Neural cell (in vitro differentiated cells): ENCODE data around the gene AGXT. TPM values are rescaled to one million over a fixed set of nuclear protein-coding genes. Genes with fewer than 3 reads are reported as not detected.

Source experiments
- H2AFZ ChIP-seq: fragments of 200-600, 300-800 bp; sonication (generic), shearing (Covaris generic); 2 replicates; pipeline ENCODE4 v1.6.0; 2014; ENCODE audit warnings: low read depth, mild to moderate bottlenecking, antibody characterized with exemption, low read length, moderate library complexity
- H3F3A ChIP-seq: fragments of 200-600 bp; shearing (Covaris generic); 2 replicates; pipeline ENCODE4 v1.6.1; 2016; ENCODE audit warnings: mild to moderate bottlenecking, moderate library complexity, mixed read lengths, antibody characterized with exemption, low read length; ENCODE audit not compliant: insufficient read depth, poor library complexity, severe bottlenecking
- H3K27ac ChIP-seq: fragments of 200-600, 300-800 bp; sonication (generic), shearing (Covaris generic); 2 replicates; pipeline ENCODE4 v1.5.1; 2014; ENCODE audit warnings: mild to moderate bottlenecking, low read length, moderate library complexity
- H3K27me3 ChIP-seq: fragments of 300-800, 200-600 bp; sonication (generic), shearing (Covaris generic); 2 replicates; pipeline ENCODE4 v1.6.0; 2014; ENCODE audit warnings: mild to moderate bottlenecking, low read depth, low read length, moderate library complexity; ENCODE audit not compliant: insufficient read depth
- H3K36me3 ChIP-seq: fragments of 300-800, 200-600 bp; sonication (generic), shearing (Covaris generic); 2 replicates; pipeline ENCODE4 v1.5.1; 2014; ENCODE audit warnings: mild to moderate bottlenecking, antibody characterized with exemption, low read length, moderate library complexity; ENCODE audit not compliant: insufficient read depth
- H3K4me2 ChIP-seq: fragments of 300-800, 200-600 bp; sonication (generic), shearing (Covaris generic); 2 replicates; pipeline ENCODE4 v1.6.0; 2014; ENCODE audit warnings: mild to moderate bottlenecking, low read length
- H3K4me3 ChIP-seq: fragments of 300-800, 200-600 bp; sonication (generic), shearing (Covaris generic); 2 replicates; pipeline ENCODE4 v1.5.1; 2014; ENCODE audit warnings: mild to moderate bottlenecking, low read length, moderate library complexity
- H3K79me2 ChIP-seq: fragments of 200-600 bp; shearing (Covaris generic); replicated peaks from 2 replicates; pipeline ENCODE4 v1.6.0; 2014; ENCODE audit warnings: mild to moderate bottlenecking, low read length, moderate library complexity; ENCODE audit not compliant: insufficient read depth
- H3K9ac ChIP-seq: fragments of 300-800, 200-600 bp; sonication (generic), shearing (Covaris generic); 2 replicates; pipeline ENCODE4 v1.6.1; 2016; ENCODE audit warnings: mild to moderate bottlenecking, low read length, mixed read lengths
- H3K9me2 ChIP-seq: fragments of 200-600 bp; shearing (Covaris generic); 2 replicates; pipeline ENCODE4 v1.6.1; 2016; ENCODE audit warnings: mild to moderate bottlenecking, low read length, mixed read lengths; ENCODE audit not compliant: insufficient read depth
- H3K9me3 ChIP-seq: fragments of 200-600, 300-800 bp; sonication (generic), shearing (Covaris generic); 2 replicates; pipeline ENCODE4 v1.6.1; 2016; ENCODE audit warnings: mild to moderate bottlenecking, mixed run types, low read length, moderate library complexity, mixed read lengths
- H4K20me1 ChIP-seq: fragments of 200-600 bp; shearing (Covaris generic); 2 replicates; pipeline ENCODE4 v1.6.1; 2016; ENCODE audit warnings: mild to moderate bottlenecking, mixed run types; ENCODE audit not compliant: insufficient read depth
- EP300 ChIP-seq: fragments of 450-650 bp; conservative IDR thresholded peaks from 2 replicates; pipeline ENCODE4 v1.6.1; 2014; ENCODE audit warnings: antibody characterized with exemption, mild to moderate bottlenecking, moderate library complexity; ENCODE audit not compliant: poor library complexity, severe bottlenecking
- EZH2 ChIP-seq: fragments of 200-600, 300-800 bp; shearing (Covaris generic), sonication (generic); IDR thresholded peaks from 2 replicates; pipeline ENCODE4 v1.6.1; 2014; ENCODE audit warnings: antibody characterized with exemption, low read length, borderline replicate concordance, mild to moderate bottlenecking; ENCODE audit not compliant: insufficient read depth, poor library complexity, severe bottlenecking
- MXI1 ChIP-seq: fragments of 450-650 bp; conservative IDR thresholded peaks from 2 replicates; pipeline ENCODE4 v1.6.1; 2014; ENCODE audit warnings: antibody characterized with exemption, mild to moderate bottlenecking; ENCODE audit not compliant: poor library complexity, severe bottlenecking
- POLR2AphosphoS5 ChIP-seq: IDR thresholded peaks from 2 replicates; pipeline ENCODE4 v1.6.1; 2012
- RAD21 ChIP-seq: fragments of 450-650 bp; conservative IDR thresholded peaks from 2 replicates; pipeline ENCODE4 v1.6.1; 2014; ENCODE audit warnings: antibody characterized with exemption, mild to moderate bottlenecking, moderate library complexity
- SMC3 ChIP-seq: fragments of 450-650 bp; conservative IDR thresholded peaks from 2 replicates; pipeline ENCODE4 v1.6.1; 2014; ENCODE audit warnings: antibody characterized with exemption, mild to moderate bottlenecking, moderate library complexity; ENCODE audit not compliant: poor library complexity
- TAF1 ChIP-seq: IDR thresholded peaks from 2 replicates; pipeline ENCODE4 v1.6.1; 2012; ENCODE audit warnings: low read depth
- polyA plus RNA-seq: library from polyadenylated mRNA; depleted of rRNA; stranded (reverse); fragments of >200 nt; gene quantifications from 2 replicates; pipeline ENCODE4 v1.2.3, GENCODE V29; 2014
- TF ChIP-seq, protein P1 (sequence below): IDR thresholded peaks from 2 replicates; pipeline ENCODE4 v1.6.1; 2012; ENCODE audit warnings: borderline replicate concordance
- TF ChIP-seq, protein P2 (sequence below): fragments of 450-650 bp; IDR thresholded peaks from 2 replicates; pipeline ENCODE4 v1.5.1; 2014; ENCODE audit warnings: antibody characterized with exemption, mild to moderate bottlenecking, moderate library complexity; ENCODE audit not compliant: poor library complexity, severe bottlenecking

AGXT gene
- polyA plus RNA-seq, 1 donor from 2014 or later: not detected

DNA sequence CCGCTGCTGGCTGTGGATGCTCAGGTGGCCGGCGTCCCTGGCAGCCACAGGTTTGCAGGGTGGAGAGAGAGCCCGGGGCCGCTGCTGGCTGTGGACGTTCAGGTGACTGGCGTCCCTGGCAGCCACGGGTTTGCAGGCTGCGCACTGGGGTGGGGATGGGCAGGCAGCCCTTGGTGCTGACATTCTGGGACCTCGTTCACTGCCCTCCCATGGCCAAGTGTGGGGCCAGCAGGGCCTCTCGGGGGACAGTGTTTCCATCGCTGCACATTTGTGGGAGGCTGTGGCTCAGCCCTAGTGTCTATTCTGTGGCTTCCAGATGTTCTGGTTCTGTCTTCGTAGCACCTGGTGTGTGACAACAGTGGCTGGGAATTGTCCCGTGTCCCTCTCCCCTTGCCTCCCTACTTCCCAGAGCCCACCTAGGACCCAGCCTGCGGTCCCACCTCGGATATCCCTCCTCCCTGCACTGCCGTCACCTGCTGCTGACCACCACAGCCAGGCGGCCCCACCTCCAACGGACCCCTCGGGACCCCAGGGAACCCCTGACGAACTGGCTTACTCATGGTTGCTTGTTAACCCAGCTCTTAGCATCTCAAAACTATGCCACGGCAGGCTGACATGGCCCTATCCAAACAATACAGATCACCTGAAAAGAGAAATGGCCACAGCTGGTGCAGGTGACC is 38.4 kb downstream of the AGXT start:
- no peak overlapping the region for H3K4me3 ChIP-seq
- no peak for TF ChIP-seq MXI1
- TF ChIP-seq TAF1: no peak
- TF ChIP-seq, protein P1, sequence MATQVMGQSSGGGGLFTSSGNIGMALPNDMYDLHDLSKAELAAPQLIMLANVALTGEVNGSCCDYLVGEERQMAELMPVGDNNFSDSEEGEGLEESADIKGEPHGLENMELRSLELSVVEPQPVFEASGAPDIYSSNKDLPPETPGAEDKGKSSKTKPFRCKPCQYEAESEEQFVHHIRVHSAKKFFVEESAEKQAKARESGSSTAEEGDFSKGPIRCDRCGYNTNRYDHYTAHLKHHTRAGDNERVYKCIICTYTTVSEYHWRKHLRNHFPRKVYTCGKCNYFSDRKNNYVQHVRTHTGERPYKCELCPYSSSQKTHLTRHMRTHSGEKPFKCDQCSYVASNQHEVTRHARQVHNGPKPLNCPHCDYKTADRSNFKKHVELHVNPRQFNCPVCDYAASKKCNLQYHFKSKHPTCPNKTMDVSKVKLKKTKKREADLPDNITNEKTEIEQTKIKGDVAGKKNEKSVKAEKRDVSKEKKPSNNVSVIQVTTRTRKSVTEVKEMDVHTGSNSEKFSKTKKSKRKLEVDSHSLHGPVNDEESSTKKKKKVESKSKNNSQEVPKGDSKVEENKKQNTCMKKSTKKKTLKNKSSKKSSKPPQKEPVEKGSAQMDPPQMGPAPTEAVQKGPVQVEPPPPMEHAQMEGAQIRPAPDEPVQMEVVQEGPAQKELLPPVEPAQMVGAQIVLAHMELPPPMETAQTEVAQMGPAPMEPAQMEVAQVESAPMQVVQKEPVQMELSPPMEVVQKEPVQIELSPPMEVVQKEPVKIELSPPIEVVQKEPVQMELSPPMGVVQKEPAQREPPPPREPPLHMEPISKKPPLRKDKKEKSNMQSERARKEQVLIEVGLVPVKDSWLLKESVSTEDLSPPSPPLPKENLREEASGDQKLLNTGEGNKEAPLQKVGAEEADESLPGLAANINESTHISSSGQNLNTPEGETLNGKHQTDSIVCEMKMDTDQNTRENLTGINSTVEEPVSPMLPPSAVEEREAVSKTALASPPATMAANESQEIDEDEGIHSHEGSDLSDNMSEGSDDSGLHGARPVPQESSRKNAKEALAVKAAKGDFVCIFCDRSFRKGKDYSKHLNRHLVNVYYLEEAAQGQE: no peak
- no peak for TF ChIP-seq EP300
- TF ChIP-seq SMC3: no peak
- no peak for TF ChIP-seq POLR2AphosphoS5
- no peak for TF ChIP-seq RAD21
- TF ChIP-seq, protein P2, sequence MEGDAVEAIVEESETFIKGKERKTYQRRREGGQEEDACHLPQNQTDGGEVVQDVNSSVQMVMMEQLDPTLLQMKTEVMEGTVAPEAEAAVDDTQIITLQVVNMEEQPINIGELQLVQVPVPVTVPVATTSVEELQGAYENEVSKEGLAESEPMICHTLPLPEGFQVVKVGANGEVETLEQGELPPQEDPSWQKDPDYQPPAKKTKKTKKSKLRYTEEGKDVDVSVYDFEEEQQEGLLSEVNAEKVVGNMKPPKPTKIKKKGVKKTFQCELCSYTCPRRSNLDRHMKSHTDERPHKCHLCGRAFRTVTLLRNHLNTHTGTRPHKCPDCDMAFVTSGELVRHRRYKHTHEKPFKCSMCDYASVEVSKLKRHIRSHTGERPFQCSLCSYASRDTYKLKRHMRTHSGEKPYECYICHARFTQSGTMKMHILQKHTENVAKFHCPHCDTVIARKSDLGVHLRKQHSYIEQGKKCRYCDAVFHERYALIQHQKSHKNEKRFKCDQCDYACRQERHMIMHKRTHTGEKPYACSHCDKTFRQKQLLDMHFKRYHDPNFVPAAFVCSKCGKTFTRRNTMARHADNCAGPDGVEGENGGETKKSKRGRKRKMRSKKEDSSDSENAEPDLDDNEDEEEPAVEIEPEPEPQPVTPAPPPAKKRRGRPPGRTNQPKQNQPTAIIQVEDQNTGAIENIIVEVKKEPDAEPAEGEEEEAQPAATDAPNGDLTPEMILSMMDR: no peak
- TF ChIP-seq EZH2: no peak
- no peaks in the 10 kb centered on the region for H3K79me2 ChIP-seq
- H3K27ac ChIP-seq: no peak overlapping the region
- H3K9me3 ChIP-seq: no peaks in the 10 kb centered on the region
- H3K4me2 ChIP-seq: no peak overlapping the region
- H3F3A ChIP-seq: no peaks in the 10 kb centered on the region
- no peaks in the 10 kb centered on the region for H3K9me2 ChIP-seq
- H3K36me3 ChIP-seq: no peaks in the 10 kb centered on the region
- no peaks in the 10 kb centered on the region for H4K20me1 ChIP-seq
- H3K27me3 ChIP-seq: no peaks in the 10 kb centered on the region
- no peak overlapping the region for H2AFZ ChIP-seq
- no peak overlapping the region for H3K9ac ChIP-seq

DNA sequence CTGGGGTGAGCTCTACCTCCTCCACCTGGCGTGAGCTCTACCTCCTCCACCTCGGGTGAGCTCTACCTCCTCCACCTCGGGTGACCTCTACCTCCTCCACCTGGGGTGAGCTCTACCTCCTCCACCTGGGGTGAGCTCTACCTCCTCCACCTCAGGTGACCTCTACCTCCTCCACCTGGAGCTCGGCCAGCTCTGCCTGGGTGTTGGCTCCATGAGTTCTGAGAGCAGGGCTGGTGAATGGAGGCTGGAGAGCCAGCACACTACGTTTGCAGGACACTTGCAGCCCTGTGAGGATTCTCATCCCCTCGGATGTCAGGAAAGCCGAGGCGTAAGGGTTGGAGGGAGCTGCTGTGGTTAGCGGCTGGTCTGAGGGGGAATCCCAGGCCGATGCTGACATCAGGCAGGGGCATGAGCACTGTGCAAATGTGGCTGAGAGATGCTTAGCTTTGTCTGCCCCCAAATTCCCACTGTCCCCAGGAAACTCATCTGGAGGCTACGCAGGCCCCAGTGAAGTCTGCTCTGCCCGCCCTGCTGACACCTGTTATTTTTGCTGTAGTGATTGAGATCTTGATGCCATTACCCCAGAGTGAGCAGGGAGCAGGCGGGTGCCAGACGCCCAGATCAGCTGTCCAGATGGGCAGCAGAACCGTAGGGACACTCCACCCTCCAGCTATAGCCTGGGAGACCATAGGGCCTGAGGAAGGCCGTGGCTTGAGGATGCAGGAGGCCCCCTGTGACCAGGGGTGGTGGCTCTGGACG is 40.8 kb downstream of the AGXT start:
- no peak overlapping the region for H3K9ac ChIP-seq
- no peak overlapping the region for H2AFZ ChIP-seq
- no peaks in the 10 kb centered on the region for H3K9me2 ChIP-seq
- H3F3A ChIP-seq: no peaks in the 10 kb centered on the region
- H3K4me2 ChIP-seq: no peak overlapping the region
- H3K79me2 ChIP-seq: no peaks in the 10 kb centered on the region
- H3K36me3 ChIP-seq: no peaks in the 10 kb centered on the region
- H4K20me1 ChIP-seq: no peaks in the 10 kb centered on the region
- H3K4me3 ChIP-seq: no peak overlapping the region
- no peaks in the 10 kb centered on the region for H3K9me3 ChIP-seq
- no peak overlapping the region for H3K27ac ChIP-seq
- TF ChIP-seq EZH2 (no peak), POLR2AphosphoS5 (no peak), EP300 (no peak), RAD21 (no peak), TAF1 (no peak), SMC3 (no peak)
- TF ChIP-seq, protein P1: no peak
- TF ChIP-seq, protein P2: no peak
- H3K27me3 ChIP-seq: no peaks in the 10 kb centered on the region
